Choroid plexus epithelial cell (primary cell): ENCODE measurements around the gene ZBED4.

Source experiments
- DNase-seq: peaks from one replicate; pipeline ENCODE4 v3.0.0-alpha.2; 2010; ENCODE audit warnings: low read depth
- H3K4me3 ChIP-seq: 2 replicates; pipeline ENCODE4 v1.5.1; 2011; ENCODE audit warnings: low read depth, mild to moderate bottlenecking, control low read depth, low read length, moderate library complexity
- TF ChIP-seq, protein P1 (sequence below): conservative IDR thresholded peaks from 2 replicates; pipeline ENCODE4 v1.5.1; 2011; ENCODE audit warnings: low read depth, mild to moderate bottlenecking, control low read depth, inconsistent platforms, low read length, moderate library complexity

ZBED4 gene

DNA sequence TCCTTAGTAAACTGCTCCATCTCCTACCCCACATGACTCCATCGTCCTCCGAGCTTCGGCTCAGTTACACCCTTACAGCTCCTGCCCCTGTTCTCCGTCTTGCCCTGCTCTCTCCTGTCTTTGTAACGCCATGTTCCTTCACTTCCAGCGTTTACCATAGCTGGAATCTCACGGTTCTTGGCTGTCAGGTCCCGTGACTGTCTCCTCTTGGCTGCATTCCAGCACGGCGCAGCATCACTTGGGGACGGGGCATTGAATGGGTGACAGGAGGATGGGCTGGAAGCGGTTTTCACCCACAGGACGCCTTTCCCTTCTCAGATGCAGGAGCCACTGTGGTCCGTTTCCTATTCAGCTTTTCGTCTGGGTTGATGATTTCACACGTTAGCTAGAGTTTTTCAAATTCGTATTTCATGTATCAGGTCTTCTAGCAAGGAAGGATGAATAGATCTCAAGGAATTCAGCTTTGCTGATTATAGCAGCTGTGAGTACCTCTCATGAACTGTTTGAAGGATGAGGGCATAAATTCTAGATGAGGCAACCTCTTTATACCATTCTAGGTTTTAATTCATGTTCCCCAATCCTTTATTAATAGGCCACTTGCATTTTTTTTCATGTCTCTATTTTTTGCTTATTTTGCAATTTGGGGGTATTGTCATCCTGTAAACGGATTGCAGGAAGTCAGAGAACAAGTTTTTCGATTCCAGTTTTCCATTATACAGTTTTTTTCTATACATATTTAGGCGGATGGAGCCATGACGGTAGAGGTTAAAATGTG, 29.1 kb downstream of the ZBED4 start:
- H3K4me3 ChIP-seq, result no peak overlapping the region
- TF ChIP-seq, protein P1, sequence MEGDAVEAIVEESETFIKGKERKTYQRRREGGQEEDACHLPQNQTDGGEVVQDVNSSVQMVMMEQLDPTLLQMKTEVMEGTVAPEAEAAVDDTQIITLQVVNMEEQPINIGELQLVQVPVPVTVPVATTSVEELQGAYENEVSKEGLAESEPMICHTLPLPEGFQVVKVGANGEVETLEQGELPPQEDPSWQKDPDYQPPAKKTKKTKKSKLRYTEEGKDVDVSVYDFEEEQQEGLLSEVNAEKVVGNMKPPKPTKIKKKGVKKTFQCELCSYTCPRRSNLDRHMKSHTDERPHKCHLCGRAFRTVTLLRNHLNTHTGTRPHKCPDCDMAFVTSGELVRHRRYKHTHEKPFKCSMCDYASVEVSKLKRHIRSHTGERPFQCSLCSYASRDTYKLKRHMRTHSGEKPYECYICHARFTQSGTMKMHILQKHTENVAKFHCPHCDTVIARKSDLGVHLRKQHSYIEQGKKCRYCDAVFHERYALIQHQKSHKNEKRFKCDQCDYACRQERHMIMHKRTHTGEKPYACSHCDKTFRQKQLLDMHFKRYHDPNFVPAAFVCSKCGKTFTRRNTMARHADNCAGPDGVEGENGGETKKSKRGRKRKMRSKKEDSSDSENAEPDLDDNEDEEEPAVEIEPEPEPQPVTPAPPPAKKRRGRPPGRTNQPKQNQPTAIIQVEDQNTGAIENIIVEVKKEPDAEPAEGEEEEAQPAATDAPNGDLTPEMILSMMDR, result no peak
- peak; percentile 12 for DNase-seq

DNA sequence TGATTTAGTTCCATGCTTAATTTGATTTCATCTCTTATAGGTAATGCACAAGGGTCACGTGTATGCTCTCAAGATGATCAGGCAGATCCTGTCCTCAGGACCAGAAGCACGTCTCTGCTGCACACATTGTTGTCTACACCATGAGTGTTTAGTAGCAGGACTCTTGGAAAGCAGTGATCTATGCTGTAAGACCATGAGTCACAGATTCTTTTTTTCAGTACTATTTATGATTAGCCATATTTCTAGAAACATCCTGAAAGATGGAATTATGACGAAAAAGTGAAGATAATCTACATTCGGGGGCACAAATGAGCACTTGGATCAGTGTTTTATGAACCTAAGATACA, 29.6 kb downstream of the ZBED4 start:
- peak; percentile 49 for DNase-seq
- TF ChIP-seq, protein P1, result no peak

GRCh38 chr22:49884075-49884474, 30.4 kb downstream of the ZBED4 start:
- TF ChIP-seq, protein P1, result no peak
- no peak for DNase-seq
- no peak overlapping the region for H3K4me3 ChIP-seq

More for the DNA sequence above, 29.6 kb downstream of the ZBED4 start:
- no peak overlapping the region for H3K4me3 ChIP-seq

- H3K4me3 ChIP-seq, result no peak overlapping the region
- DNase-seq, result no peak
- TF ChIP-seq, protein P1, result no peak
These were observed 31.0 kb downstream of the ZBED4 start for GRCh38 chr22:49884503-49885260.

GRCh38 chr22:49885281-49885680, 31.6 kb downstream of the ZBED4 start:
- DNase-seq, result no peak
- TF ChIP-seq, protein P1, result no peak
- H3K4me3 ChIP-seq, result no peak overlapping the region

DNA sequence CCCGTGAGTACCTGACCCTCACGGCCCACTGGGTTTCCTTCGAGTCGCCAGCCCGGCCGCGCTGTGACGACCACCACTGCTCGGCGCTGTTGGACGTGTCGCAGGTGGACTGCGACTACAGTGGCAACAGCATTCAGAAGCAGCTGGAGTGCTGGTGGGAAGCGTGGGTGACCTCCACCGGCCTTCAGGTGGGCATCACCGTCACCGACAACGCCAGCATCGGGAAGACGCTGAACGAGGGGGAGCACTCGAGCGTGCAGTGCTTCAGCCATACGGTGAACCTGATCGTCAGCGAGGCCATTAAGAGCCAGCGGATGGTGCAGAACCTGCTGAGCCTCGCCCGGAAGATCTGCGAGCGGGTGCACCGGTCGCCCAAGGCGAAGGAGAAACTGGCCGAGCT, 32.2 kb downstream of the ZBED4 start:
- no peak for DNase-seq
- TF ChIP-seq, protein P1, result no peak
- no peak overlapping the region for H3K4me3 ChIP-seq
